Measurements from ENCODE around the gene SLC10A7.

Gene SLC10A7

DNA sequence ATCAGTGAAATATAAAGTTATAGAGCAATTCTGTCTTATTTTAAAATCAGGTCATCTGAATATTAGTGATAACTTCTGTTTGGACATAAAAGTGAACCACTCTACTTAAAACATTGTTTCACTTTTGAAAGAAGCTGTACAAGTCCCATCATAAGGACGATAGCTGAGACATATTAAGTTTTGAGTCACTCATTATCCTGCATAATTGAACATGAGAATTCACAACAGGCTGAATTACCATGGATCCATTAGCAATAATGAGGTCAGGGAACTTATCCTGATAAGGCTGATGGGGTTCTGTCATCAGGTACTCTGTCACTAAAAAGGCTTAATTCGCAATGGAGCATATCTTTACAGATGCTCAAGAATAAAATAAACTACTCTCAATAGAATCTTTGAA, 227.0 kb downstream of the SLC10A7 start:
- FAIRE-seq: no peak

DNA sequence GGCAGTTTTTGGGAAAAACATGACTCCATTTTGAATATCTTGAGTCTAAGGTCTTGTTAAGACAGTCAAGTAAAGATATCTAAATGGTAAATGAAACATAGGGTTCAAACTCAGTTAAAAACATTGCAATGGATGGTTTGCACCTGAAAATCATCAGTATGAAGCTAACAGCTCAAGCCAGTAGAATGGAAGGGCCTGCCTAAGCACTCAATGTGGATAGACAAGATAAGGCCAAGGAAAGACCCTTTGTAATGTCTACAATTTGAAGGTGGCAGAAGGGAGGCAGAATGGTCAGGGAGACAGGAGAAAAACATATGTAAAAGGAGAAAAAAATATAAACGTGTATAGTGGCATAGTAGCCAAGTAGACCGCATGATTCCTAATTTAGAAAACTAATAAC, 229.2 kb downstream of the SLC10A7 start:
- no peak for FAIRE-seq

DNA sequence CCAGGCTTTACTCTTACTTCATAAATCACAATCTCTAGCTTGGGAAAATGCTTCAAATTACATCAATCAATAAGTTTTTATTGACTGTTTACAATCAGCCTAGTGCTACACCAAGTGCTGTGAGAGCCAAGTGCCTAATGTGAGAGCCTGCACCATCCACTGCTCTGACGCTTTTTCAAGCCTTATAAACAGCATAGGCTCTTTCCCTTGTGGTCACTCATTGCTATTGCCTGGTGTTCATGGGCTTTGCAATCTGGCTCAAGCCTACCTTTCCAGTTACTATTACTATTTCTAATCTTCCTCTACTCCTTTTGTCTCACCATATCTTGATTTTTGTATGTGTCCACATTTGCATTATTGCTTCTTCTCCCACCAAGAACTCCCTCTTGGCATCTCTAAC, 230.4 kb downstream of the SLC10A7 start:
- no peak for FAIRE-seq

DNA sequence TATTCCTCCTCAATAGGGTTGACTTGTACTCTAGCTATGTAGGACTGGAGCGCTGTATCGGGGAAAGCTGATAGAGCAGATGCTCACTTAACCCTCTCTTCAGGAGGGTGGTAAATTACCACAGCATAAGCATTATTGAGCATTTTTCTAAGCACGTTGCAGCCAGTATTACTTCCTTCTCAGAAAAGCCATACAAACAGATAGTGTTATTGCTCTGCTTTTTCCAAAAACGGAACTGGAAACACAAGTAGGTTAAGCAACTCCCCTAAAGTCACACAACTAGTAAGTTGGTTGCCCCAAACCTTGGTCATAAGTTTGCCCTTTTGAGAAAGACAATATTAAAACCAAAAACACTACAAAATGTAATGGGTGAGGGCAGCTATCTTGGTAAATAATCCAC, 233.5 kb downstream of the SLC10A7 start:
- FAIRE-seq: no peak

DNA sequence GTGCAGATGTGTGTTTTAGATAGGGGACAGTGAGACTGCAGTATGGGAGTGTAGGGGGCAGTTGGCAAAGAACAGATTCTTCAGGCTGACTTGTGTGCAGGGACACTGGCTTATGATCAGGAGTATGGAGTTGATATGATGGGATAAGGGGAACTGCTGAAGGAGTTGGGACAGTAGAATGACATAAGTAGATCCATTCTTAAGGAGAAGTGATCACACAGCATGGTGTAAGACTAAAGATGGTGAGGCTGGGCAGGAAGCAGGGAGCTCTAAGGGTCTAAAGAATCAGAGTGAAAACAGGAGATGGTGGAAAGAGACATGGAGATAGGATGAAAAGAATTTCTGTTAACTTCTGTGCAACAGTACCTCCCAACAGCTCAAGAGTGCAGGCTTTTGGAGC, 236.7 kb downstream of the SLC10A7 start:
- FAIRE-seq: no peak

DNA sequence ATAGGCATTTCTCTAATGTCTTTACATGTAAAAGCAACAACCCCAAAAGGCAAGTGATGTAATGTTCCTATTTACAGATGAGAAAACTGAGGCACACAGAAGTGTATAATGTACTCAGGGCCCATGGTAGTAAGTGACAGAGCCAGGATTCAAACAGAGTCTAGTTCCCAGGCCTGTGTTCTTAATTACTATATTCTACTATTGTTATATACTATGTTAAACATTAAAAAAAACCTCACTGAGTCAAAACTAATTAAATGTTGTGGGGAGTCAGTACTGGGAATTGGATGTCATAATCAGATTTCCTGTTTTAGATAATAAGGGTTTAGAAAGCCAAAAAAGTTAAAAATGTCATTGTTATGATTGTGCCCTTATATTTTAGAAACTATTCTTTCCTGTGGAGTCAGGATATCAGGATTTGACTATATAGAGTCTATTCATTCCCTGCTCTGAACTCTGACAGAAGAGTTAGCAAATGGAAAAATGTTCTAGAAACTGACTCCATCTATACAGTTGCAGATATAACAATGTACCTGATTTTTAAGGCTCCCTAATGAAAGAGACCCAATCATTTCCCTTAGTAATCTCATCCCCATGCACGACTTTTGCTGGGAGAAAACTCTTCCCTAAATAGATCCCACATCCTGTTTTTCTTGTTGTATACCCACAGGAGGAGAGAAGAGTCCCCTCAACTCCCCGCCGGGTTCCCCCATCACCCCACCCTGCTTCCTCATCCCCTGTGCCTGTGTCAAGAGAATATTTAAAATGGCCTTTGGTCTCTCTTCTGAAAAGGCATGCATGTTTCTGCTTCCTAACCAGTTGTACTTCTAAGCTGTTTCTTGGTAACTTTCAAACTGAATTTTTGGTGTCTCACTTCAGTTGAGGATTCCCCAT, 237.7 kb downstream of the SLC10A7 start:
- no peak for FAIRE-seq

DNA sequence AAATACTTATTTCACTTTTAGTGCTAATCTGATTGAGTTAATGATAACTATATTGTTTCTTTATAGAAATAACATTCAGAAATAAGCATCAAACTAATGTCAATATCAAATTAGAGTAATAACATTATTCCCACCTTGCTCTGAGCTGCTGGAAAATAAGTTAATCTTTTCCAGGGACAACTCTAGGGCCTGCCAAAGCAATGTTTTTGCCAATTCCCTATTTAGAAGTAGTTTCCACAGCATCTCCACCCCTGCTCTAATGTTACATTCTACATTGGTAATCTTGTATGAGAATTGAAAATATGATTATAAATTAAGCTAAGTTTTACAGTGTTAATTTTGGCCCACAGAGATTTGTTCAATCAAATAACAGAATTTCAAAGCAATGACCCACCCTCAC, 239.1 kb downstream of the SLC10A7 start:
- FAIRE-seq: no peak

DNA sequence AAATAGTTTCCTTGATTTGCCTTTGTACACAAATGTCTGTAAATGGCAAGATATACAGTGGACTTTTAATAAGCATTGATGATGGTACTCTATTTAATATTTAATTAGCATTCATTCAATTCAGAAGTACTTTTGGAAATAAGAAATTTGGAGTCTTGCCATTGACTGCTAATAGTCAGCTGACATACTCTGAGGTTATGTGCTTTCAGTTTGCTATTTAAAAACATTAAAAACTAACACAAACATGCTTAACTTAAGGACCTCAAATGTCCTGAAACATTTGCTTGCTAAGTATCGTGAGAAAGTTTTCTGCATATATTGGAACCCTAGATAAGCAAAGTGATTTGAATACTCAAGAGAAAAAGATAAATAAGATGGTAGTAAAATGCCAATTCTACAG, 242.8 kb downstream of the SLC10A7 start:
- FAIRE-seq: no peak

DNA sequence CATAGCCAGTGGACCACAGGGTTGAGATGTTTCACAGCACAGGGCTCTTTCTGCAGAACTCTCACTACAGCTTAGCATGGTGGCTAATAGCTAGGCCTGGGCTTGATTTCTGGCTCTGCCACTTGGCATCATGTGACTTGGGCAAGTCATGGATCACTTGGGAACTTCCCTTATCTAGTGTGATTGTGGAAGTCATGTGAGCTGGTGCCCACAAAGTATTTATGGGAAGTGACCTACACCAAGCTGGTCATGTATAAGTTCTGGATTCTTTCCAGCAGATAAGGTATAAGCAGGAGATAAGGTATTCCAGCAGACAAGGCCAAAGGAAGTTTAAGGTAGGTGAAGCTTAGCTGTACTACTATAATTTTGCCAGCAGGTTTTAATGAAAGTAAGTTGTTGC, 246.4 kb downstream of the SLC10A7 start:
- FAIRE-seq: no peak

DNA sequence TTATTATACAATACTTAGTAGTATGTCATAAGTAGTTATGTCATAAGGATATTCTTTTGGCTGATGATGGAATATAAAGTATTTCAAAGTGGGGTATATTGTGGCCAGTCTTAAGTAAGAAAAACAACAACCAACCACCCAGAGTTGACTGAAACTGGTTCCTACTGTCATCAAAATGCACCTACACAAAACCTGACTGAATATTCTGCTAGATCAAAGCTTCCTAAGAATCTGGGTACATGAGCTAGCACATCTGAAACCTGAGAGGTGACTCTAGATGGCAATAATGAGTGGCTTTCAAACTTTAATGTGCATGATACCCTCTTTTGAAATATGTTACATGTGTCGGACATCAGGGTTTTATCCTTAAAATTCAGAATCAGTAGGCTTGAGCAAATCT, 247.0 kb downstream of the SLC10A7 start:
- FAIRE-seq: no peak

DNA sequence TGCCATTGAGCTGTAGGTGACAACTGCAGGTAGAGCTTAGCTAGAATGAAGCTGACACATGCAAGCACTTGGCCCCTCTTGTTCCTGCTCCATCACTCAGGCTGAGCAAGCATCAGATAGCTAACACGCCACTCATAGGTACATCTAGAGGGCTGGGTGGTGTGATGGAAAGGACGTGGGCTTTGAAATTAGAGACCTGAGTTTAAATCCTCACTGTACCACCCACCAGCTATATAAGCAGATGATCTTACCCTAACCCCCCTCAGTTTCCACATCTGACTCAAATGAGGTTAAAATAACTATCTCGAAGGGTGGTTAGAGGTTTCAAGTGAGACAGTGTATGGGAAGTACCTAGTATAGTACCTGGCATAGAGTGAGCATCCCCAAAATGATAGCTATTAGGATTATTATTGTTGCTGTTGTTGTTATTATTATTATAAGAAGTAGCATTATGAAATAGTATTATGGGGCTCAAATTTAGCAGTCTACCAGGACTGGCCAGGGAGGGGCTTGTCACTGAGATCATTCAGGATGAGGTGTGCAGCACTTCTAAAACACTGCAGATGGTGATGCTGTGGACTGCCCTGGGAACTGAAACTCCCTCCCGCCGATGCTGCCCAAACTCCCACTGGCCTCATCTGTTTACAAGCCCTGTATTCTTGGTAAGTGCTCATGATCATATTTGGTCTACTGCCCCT, 248.4 kb downstream of the SLC10A7 start:
- no peak for FAIRE-seq

DNA sequence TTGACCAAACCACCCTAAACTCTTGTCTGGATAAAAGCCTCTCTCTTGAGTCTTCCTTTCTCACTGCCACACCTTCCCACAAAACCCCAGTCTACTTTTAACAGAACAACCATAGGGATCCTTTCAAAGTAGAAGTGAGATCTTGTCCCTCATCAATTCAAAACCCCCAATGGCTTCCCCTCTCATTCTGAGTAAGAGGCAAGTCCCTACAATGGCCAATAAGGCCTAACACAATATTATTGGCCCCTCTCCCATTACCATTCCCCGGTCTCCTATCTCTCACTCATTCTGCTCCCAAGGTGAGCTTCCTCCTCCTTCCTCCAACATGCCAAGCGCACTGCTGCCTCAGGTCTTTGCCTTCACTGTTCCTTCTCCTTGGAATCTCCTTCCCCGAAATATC, 250.3 kb downstream of the SLC10A7 start:
- no peak for FAIRE-seq

DNA sequence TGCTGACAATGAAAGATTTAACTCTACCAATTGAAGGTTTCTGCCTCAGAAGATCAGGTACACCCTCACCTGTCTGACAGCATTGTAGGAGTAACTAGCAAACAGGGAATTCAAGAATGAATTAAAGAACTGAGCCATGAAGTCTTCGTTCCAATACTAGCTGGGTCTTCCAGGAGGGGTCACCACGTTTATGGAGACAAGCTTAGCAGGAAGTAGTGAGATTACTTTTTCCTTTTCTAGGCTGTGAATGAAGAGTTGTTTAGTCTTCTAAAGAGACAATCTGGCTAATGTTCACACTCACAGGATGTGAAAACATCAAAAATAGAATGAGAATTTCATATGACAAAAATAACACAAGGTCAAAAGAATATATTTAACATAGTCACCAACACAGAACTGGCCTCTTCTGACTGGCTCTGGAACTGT, 252.5 kb downstream of the SLC10A7 start:
- no peak for FAIRE-seq

DNA sequence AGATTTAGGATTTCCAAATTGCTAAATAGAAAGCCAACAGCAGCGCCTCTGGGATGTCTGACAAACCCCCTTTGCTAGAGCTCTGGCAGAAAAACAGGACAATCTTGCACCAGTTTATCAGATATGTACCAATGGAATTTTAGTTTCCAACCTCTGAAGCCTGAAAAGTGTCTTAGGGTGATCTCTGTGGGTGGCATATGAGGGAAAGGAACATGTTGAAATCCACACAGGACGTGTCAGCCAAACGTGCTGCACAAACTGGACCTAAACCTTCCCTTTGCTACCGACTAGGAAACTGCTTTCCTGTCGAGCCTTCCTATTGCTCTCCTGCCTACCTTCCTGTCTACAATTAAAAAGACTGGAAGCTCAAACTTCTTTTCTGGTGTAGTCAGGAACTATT, 253.9 kb downstream of the SLC10A7 start:
- FAIRE-seq: no peak

DNA sequence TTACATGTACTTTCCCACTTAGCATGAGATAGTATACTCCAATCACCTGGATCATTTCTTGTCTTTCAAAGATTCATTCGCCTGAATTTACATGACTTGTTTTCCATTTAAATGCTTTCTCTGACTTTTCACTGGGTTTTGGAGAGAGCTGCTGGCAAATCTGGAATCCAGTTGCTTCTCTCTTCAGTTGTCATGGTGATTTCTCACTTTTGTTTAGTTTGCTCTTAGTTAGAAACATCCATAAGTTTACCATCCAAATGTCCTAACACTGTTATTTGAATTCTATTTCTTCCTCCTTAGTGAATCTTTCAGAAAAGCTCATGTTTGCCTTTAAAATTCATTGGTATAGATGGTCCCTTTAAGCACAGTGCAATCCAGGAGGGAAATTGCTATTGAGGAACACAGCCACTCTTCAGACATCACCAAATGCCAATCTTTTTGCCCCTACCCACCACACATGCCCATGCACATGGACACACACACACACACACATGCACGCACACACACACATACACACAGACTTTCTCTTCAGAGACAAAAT, 255.7 kb downstream of the SLC10A7 start:
- no peak for FAIRE-seq

DNA sequence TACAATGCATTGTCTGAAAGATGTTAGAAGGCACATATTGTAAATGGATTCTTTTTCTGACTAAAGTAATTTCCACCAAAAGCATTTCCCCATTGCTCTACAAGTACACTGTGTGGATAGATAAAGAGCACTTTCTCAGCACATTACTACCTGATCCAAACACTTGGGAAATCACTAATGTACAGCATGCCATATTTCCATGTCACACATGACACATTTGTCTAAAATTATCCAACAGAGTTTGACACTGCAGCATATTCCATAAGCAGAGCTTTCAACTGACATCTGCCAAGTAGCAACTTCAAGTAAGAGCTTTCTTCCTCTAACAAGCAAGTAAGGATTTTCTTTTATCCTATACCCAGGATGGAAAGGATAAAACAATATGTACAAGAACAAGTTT, 257.9 kb downstream of the SLC10A7 start:
- no peak for FAIRE-seq

DNA sequence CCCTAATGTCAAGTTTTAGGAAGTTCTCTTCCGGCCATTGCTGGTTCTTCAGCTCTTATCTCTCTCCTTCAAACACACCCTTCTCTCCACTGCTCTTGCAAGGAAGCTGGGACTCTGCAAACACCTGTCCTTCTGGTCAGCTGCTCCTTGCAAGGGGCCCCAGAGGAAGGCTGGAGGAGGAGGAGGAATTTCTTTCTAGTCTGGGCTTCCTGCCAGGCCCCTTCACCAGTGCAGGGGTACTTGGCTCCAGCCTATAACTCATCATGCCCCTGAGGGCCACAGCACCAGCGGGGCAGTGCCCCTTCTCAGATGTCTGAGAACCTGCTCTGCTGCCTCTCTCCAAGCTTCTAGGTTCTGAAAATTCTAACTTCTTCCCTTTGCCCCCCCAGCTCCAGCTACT, 260.7 kb downstream of the SLC10A7 start:
- FAIRE-seq: no peak

DNA sequence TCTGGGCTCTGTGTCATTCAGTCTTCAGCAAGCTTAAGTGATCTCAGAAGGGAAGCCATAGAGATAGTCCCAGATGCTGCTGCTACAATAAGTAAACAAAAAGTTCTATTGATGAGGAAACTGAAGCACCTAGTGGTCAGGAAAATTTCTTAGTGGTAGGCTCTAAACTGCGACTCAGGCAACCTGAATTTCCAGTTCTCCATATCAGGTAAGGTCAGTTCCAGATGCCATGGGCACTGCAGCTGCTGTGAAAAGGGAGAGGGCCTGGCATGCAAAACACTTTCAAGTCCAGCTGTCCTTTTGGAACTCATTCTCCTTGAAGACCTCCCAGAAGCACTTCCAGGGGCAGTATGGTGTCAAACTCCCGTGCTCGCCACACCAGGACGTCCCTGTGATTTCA, 261.2 kb downstream of the SLC10A7 start:
- FAIRE-seq: no peak

DNA sequence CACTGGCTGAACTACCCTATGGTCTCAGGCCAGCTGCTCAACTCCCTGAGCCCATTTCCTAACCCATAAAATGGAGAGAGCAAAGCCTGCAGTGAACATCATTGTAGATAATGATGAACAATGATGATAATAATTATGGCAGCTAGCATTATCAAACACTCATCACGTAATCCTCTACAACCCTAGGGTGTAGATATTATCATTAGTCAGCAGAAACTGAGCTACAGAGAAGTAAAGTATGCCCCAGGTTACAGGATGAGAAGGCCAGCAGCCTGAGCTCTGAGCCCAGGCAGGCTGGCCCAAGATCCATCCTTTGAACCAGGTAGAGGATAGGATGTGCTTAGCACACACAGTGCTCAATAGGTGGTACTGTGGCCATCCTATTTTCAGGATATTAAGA, 264.2 kb downstream of the SLC10A7 start:
- no peak for FAIRE-seq

DNA sequence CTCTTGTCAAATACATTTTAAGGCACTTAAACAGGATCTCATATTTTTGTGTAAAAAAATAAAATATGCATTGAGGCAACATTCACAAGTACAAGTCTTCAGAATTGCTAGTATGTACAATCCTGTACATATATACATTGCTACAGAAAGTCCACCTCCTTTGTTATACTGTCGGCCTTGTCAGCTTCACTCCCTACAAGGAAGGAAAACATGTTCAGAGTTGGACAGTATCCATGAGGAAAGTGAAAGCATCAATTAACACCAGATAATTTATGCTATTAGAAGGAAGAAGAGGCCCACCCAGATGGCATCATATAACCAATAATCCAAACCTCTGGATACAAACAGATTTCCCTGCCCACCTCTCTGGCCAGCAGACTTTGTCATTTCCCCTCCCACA, 265.4 kb downstream of the SLC10A7 start:
- no peak for FAIRE-seq

DNA sequence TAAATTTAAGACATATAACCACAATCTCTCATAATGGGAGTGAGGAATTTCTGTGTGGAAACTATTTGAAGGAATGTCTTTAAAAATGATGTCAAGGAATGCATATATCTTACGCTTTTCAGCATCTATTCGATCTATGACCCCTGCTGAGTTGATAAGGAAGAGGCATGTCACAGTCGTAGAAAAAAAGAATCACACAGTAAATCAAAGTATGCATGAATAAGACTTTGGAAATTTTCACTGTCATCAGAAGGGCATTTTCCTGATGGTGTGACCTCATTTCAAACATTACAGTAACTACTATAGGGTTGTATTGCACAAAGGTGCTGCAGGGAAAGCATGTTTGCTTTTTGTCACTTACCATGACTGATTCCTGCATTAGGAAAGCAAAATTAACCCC, 265.9 kb downstream of the SLC10A7 start:
- no peak for FAIRE-seq

DNA sequence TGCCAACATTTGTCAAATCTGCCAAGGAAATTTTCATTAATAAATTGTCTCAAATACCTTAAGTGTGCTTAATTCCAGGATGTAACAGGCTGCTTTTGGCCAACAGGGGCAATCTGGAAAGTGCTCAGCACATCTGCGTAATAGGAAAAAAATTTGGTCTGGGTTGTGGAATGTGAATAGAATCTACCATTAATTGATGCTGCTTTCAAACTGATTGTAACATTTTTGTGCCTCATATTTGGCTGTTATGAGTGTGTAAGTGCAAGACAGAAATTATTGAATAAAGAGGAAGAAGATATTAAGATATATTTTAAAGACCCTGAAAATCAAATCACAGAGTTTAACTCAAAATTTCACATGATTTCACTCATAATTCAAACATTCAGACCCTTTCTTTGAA, 266.3 kb downstream of the SLC10A7 start:
- no peak for FAIRE-seq

DNA sequence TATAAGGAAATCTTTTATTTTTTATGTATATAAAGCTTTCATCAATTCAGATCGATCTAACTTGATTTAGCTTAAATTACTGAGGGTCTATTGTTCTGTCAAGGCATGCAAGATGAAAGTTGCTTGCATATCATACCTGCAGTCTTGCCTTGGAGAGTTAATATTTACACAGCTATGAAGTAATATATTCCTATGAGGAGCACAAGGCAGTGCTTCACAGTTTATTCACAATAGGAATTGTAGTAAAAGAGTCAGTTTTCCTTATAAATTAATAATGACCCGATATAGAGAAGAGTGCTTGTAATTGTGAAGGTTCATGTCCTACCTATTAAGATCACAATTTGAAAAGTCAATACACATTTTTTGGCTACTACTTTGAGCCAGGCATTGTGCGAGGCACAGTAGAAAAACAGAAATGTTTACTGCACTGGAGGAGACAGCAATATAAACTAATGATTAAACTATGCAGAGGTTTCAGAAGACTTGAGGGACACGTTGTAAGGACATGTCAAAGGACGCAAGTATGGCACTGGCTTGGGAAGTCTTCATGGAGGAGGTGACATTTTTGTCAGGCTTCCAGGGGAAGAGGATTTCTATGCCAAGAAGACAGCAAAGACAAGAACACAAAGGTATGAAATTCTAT, 268.6 kb downstream of the SLC10A7 start:
- FAIRE-seq: no peak

DNA sequence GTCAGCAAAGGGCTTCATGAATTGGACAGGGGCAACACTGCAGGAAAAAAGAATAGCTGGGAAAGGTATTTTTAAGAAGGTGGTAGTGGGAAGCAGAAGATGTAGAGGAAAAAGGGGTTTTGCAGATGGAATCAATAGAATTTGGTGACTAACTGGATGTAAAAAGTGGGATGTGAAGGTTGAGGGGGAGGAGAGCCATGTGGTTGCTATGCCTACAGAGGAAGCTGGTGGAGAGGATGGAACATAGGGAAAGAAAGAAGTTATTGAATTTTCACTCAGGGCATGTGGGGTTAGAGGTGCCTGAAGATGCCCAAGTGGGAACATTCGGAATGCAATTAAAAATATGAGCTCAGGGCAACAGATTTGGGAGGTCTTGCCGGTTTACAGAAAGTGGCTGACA, 274.4 kb downstream of the SLC10A7 start:
- FAIRE-seq: no peak
